22Rv1 (cell line): ENCODE data around the gene CTAGE9.

ENCODE experiments used
- CTCF ChIP-seq: fragments of 450-650 bp; IDR thresholded peaks from 2 replicates; pipeline ENCODE4 v1.5.1; 2017; ENCODE audit warnings: mild to moderate bottlenecking
- ZFX ChIP-seq: fragments of 450-650 bp; IDR thresholded peaks from 2 replicates; pipeline ENCODE4 v1.6.1; 2017; ENCODE audit warnings: antibody characterized with exemption, borderline replicate concordance

- TF ChIP-seq CTCF, result no peak
- TF ChIP-seq ZFX, result no peak
Observed at GRCh38 chr6:131693384-131693783, 17.4 kb downstream of the CTAGE9 start.
